Measurements from ENCODE around the gene LRMDA. TPM values are rescaled to one million over a fixed set of nuclear protein-coding genes. Genes with fewer than 3 reads are reported as not detected.
A peak's percentile ranks its signal among the peaks of the same experiment; 100 is the strongest.
"Not testable (repeated sequence)": the region's sequence is repeated elsewhere in the genome, so short reads cannot be mapped to it uniquely, and the experiment has no call there.

Gene LRMDA
- total RNA-seq, 4 donors from 2014 or later, result 1.4 to 23.1 (median 3.6) TPM

GRCh38 chr10:76051007-76051936, 619.8 kb downstream of the LRMDA start:
- H3K4me1 ChIP-seq, result no peaks in the 10 kb centered on the region
- no peak overlapping the region for H3K27ac ChIP-seq
- TF ChIP-seq POLR2A (IDR thresholded peaks at IDR 0.05) (no peak), CTCF (IDR thresholded peaks at IDR 0.05) (no peak)
- no peaks in the 10 kb centered on the region for H3K36me3 ChIP-seq
- peak in 1 of 3 donors; percentile 52 for DNase-seq
- no peak overlapping the region for H3K4me3 ChIP-seq
- no peaks in the 10 kb centered on the region for H3K27me3 ChIP-seq
- peaks cover 0 to 8% (median 3%) of the 10 kb centered on the region in 4 donors for H3K9me3 ChIP-seq

- Histone ChIP-seq H3K27me3 (no peaks in the 10 kb centered on the region), H3K4me1 (no peaks in the 10 kb centered on the region), H3K4me3 (no peak overlapping the region), H3K27ac (no peak overlapping the region), H3K9me3 (peaks cover 0 to 8% (median 3%) of the 10 kb centered on the region in 4 donors), H3K36me3 (no peaks in the 10 kb centered on the region)
- DNase-seq, result no peak
- no peak for TF ChIP-seq POLR2A (IDR thresholded peaks at IDR 0.05)
- no peak for TF ChIP-seq CTCF (IDR thresholded peaks at IDR 0.05)
Measured at GRCh38 chr10:76052682-76053503, 621.5 kb downstream of the LRMDA start.

GRCh38 chr10:76055466-76055865, 624.0 kb downstream of the LRMDA start:
- H3K9me3 ChIP-seq, result peaks cover 0 to 8% (median 3%) of the 10 kb centered on the region in 4 donors
- H3K27ac ChIP-seq, result no peak overlapping the region
- H3K4me3 ChIP-seq, result no peak overlapping the region
- H3K4me1 ChIP-seq, result no peaks in the 10 kb centered on the region
- DNase-seq, result no peak
- H3K27me3 ChIP-seq, result no peaks in the 10 kb centered on the region
- no peaks in the 10 kb centered on the region for H3K36me3 ChIP-seq
- TF ChIP-seq POLR2A (IDR thresholded peaks at IDR 0.05), result no peak
- TF ChIP-seq CTCF (IDR thresholded peaks at IDR 0.05), result no peak

DNA sequence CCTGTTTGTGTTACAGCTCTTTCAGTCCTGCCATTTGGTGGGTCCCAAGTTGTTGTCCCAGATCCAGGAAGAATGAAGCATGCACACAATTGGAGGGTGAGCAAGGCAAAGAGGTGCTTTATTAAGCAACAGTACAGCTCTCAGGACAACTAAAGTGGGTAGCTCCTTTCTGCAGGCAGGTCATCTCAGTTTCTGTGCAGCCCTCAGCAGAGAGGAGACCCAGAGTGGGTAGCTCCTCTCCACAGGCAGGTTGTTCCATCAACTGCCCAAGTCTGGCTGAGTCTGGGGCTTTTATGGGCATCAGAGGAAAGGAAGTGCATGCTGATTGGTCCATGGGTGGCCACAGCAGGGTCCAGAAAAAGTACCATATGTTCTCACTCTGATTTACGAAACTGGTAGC, 624.5 kb downstream of the LRMDA start:
- no peak for DNase-seq
- TF ChIP-seq POLR2A (IDR thresholded peaks at IDR 0.05), result no peak
- no peak for TF ChIP-seq CTCF (IDR thresholded peaks at IDR 0.05)
- no peaks in the 10 kb centered on the region for H3K36me3 ChIP-seq

GRCh38 chr10:76060993-76061392, 629.6 kb downstream of the LRMDA start:
- not testable (repeated sequence) for H3K4me1 ChIP-seq, H3K27ac ChIP-seq, H3K4me3 ChIP-seq, DNase-seq, H3K9me3 ChIP-seq, H3K36me3 ChIP-seq, H3K27me3 ChIP-seq

More for the DNA sequence above, 624.5 kb downstream of the LRMDA start:
- Histone ChIP-seq H3K27me3 (no peaks in the 10 kb centered on the region), H3K4me3 (no peak overlapping the region), H3K4me1 (no peaks in the 10 kb centered on the region), H3K9me3 (peaks cover 0 to 8% (median 3%) of the 10 kb centered on the region in 4 donors), H3K27ac (no peak overlapping the region)

DNA sequence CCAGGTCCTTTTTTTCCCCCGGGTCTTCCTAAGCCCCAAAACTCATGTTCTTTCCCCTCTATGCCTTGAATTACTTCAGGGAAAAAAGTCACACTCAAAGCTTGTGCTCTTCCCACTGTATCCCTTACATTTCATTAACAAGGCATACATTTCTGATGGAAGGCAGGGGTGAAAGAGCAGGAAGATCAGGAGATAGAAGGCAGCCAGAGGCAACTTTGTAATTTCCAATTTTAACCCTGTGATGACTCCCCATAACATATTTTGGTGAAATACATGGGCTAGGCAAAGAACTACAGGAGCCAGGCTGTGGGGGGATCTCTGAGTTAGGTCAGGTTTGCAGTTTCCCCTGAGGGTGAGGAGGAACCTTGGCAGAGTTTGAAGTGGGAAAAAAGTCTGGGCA, 635.0 kb downstream of the LRMDA start:
- H3K4me1 ChIP-seq, result no peaks in the 10 kb centered on the region
- no peaks in the 10 kb centered on the region for H3K36me3 ChIP-seq
- TF ChIP-seq POLR2A (IDR thresholded peaks at IDR 0.05) (no peak), CTCF (IDR thresholded peaks at IDR 0.05) (no peak)
- H3K27me3 ChIP-seq, result no peaks in the 10 kb centered on the region
- H3K9me3 ChIP-seq, result no peaks in the 10 kb centered on the region
- H3K4me3 ChIP-seq, result no peak overlapping the region
- no peak overlapping the region for H3K27ac ChIP-seq
- DNase-seq, result no peak
